Activated naive CD4-positive, alpha-beta T cell (primary cell): ENCODE data around the gene FXYD7.

Experiments
- DNase-seq, 4 experiments: peaks; one replicate each; lab custom pipeline; 2025; lab: John Stamatoyannopoulos, UW

Gene FXYD7

GRCh38 chr19:35199481-35199880, 56.4 kb downstream of the FXYD7 start:
- no peak for DNase-seq

- DNase-seq: no peak
Measured at GRCh38 chr19:35202722-35203688, 60.0 kb downstream of the FXYD7 start.
